WTC11 (cell line): ENCODE measurements around the gene FAM200A. TPM values are rescaled to one million over a fixed set of nuclear protein-coding genes. Genes with fewer than 3 reads are reported as not detected.

ENCODE experiments used
- ARID4B ChIP-seq: sonication (generic); formaldehyde crosslinking; IDR thresholded peaks from 2 replicates; pipeline ENCODE4 v1.8.0; 2023; ENCODE audit warnings: missing genetic modification reagents, mild to moderate bottlenecking, borderline replicate concordance
- ATF3 ChIP-seq: sonication (generic); formaldehyde crosslinking; conservative IDR thresholded peaks from 2 replicates; pipeline ENCODE4 v1.8.1; 2022; ENCODE audit warnings: mild to moderate bottlenecking, missing genetic modification reagents
- CBFB ChIP-seq: sonication (generic); formaldehyde crosslinking; IDR thresholded peaks from 2 replicates; pipeline ENCODE4 v1.8.1; 2022; ENCODE audit warnings: mild to moderate bottlenecking, low read depth, missing genetic modification reagents
- CTCF ChIP-seq: fragments of 200-600 bp; IDR thresholded peaks from 2 replicates; pipeline ENCODE4 v1.8.0; 2022; ENCODE audit warnings: antibody characterized with exemption
- ELF4 ChIP-seq: sonication (generic); formaldehyde crosslinking; IDR thresholded peaks from 2 replicates; pipeline ENCODE4 v1.8.1; 2022; ENCODE audit warnings: low read depth, mild to moderate bottlenecking, moderate library complexity, missing genetic modification reagents
- FOXP1 ChIP-seq: sonication (generic); formaldehyde crosslinking; IDR thresholded peaks from 2 replicates; pipeline ENCODE4 v1.8.0; 2022; ENCODE audit warnings: missing genetic modification reagents, mild to moderate bottlenecking, moderate library complexity, borderline replicate concordance
- FOXP4 ChIP-seq: sonication (generic); formaldehyde crosslinking; IDR thresholded peaks from 2 replicates; pipeline ENCODE4 v1.8.0; 2022; ENCODE audit warnings: mild to moderate bottlenecking, missing genetic modification reagents
- HMGA2 ChIP-seq: fragments of 250-450 bp; sonication (Bioruptor Pico); IDR thresholded peaks from 2 replicates; pipeline ENCODE4 v1.4.0; 2021; ENCODE audit warnings: mild to moderate bottlenecking, moderate library complexity
- KAT7 ChIP-seq: sonication (generic); formaldehyde crosslinking; IDR thresholded peaks from 2 replicates; pipeline ENCODE4 v1.8.1; 2023; ENCODE audit warnings: missing genetic modification reagents, mild to moderate bottlenecking, borderline replicate concordance
- MLX ChIP-seq: sonication (generic); formaldehyde crosslinking; IDR thresholded peaks from 2 replicates; pipeline ENCODE4 v1.8.1; 2023; ENCODE audit warnings: mild to moderate bottlenecking, missing genetic modification reagents, moderate library complexity
- NFE2L1 ChIP-seq: sonication (generic); formaldehyde crosslinking; IDR thresholded peaks from 2 replicates; pipeline ENCODE4 v1.8.1; 2023; ENCODE audit warnings: missing genetic modification reagents
- NFYB ChIP-seq: sonication (generic); formaldehyde crosslinking; conservative IDR thresholded peaks from 2 replicates; pipeline ENCODE4 v1.8.0; 2022; ENCODE audit warnings: low read depth, missing genetic modification reagents
- NR2C2 ChIP-seq: sonication (generic); formaldehyde crosslinking; IDR thresholded peaks from 2 replicates; pipeline ENCODE4 v1.8.0; 2022; ENCODE audit warnings: mild to moderate bottlenecking, missing genetic modification reagents
- NR3C1 ChIP-seq: sonication (generic); formaldehyde crosslinking; conservative IDR thresholded peaks from 2 replicates; pipeline ENCODE4 v1.8.1; 2023; ENCODE audit warnings: low read depth, mild to moderate bottlenecking, missing genetic modification reagents
- SMAD4 ChIP-seq: sonication (generic); formaldehyde crosslinking; IDR thresholded peaks from 2 replicates; pipeline ENCODE4 v1.8.0; 2022; ENCODE audit warnings: mild to moderate bottlenecking, missing genetic modification reagents
- STAT6 ChIP-seq: sonication (generic); formaldehyde crosslinking; conservative IDR thresholded peaks from 2 replicates; pipeline ENCODE4 v1.8.1; 2023; ENCODE audit warnings: mild to moderate bottlenecking, low read depth, missing genetic modification reagents, moderate library complexity
- TEAD4 ChIP-seq: sonication (generic); formaldehyde crosslinking; IDR thresholded peaks from 2 replicates; pipeline ENCODE4 v1.8.0; 2022; ENCODE audit warnings: mild to moderate bottlenecking, missing genetic modification reagents
- TP53 ChIP-seq: sonication (generic); formaldehyde crosslinking; IDR thresholded peaks from 2 replicates; pipeline ENCODE4 v1.8.1; 2023; ENCODE audit warnings: mild to moderate bottlenecking, missing genetic modification reagents
- USF1 ChIP-seq: sonication (generic); formaldehyde crosslinking; IDR thresholded peaks from 2 replicates; pipeline ENCODE4 v1.8.0; 2022; ENCODE audit warnings: mild to moderate bottlenecking, missing genetic modification reagents
- ZNF281 ChIP-seq: sonication (generic); formaldehyde crosslinking; IDR thresholded peaks from 2 replicates; pipeline ENCODE4 v1.8.0; 2023; ENCODE audit warnings: mild to moderate bottlenecking, missing genetic modification reagents
- ZNF317 ChIP-seq: sonication (generic); formaldehyde crosslinking; IDR thresholded peaks from 2 replicates; pipeline ENCODE4 v1.8.1; 2023; ENCODE audit warnings: low read depth, mild to moderate bottlenecking, moderate library complexity, missing genetic modification reagents, borderline replicate concordance
- ZNF416 ChIP-seq: fragments of 250-450 bp; sonication (Bioruptor Pico); IDR thresholded peaks from 2 replicates; pipeline ENCODE4 v1.9.0; 2021; ENCODE audit warnings: mild to moderate bottlenecking, inconsistent platforms
- total RNA-seq: library from RNA; stranded (reverse); gene quantifications from 3 replicates; pipeline ENCODE4 v1.2.3, GENCODE V29; 2021

The FAM200A gene
- total RNA-seq, 1 experiment from 2014 or later = 5.9 TPM

GRCh38 chr7:99558306-99559174 is 6.6 kb upstream of the FAM200A start, which contains the start of gene ZNF655 (continued):
- TF ChIP-seq NR2C2 (no peak; the same call in 1 of the 2 replicates), TP53 (no peak), ZNF281 (CRISPR knock-in tag) (no peak), ARID4B (CRISPR knock-in tag) (peak; percentile 93; the same call in 1 of the 2 replicates), FOXP4 (CRISPR knock-in tag) (0 out of 2 replicates have a peak, but pooled peaks have one; percentile 34), ZNF416 (0 out of 2 replicates have a peak, but pooled peaks have one; percentile 10), ATF3 (CRISPR knock-in tag) (no peak), CTCF (no peak), STAT6 (CRISPR knock-in tag) (no peak), CBFB (CRISPR knock-in tag) (no peak; the same call in 1 of the 2 replicates), HMGA2 (CRISPR knock-in tag) (no peak), NFYB (CRISPR knock-in tag) (no peak), FOXP1 (peak; percentile 9; the same call in 1 of the 2 replicates), NR3C1 (CRISPR knock-in tag) (no peak), KAT7 (peak; percentile 86), SMAD4 (CRISPR knock-in tag) (no peak), TEAD4 (no peak), USF1 (no peak), ELF4 (CRISPR knock-in tag) (no peak), ZNF317 (CRISPR knock-in tag) (no peak), MLX (CRISPR knock-in tag) (0 out of 2 replicates have a peak, but pooled peaks have one; percentile 43), NFE2L1 (no peak)
